HG03469 (cell line): ENCODE results near the gene S100A11.
"Not testable (repeated sequence)": the region's sequence is repeated elsewhere in the genome, so short reads cannot be mapped to it uniquely, and the experiment has no call there.

Source experiments
- ATAC-seq: cut with Tn5 transposase; IDR thresholded peaks from one replicate; pipeline ENCODE4 v1.9.1; 2021; ENCODE audit warnings: mild to moderate bottlenecking, moderate library complexity, moderate number of reproducible peaks; ENCODE audit not compliant: unreplicated experiment

S100A11 gene

DNA sequence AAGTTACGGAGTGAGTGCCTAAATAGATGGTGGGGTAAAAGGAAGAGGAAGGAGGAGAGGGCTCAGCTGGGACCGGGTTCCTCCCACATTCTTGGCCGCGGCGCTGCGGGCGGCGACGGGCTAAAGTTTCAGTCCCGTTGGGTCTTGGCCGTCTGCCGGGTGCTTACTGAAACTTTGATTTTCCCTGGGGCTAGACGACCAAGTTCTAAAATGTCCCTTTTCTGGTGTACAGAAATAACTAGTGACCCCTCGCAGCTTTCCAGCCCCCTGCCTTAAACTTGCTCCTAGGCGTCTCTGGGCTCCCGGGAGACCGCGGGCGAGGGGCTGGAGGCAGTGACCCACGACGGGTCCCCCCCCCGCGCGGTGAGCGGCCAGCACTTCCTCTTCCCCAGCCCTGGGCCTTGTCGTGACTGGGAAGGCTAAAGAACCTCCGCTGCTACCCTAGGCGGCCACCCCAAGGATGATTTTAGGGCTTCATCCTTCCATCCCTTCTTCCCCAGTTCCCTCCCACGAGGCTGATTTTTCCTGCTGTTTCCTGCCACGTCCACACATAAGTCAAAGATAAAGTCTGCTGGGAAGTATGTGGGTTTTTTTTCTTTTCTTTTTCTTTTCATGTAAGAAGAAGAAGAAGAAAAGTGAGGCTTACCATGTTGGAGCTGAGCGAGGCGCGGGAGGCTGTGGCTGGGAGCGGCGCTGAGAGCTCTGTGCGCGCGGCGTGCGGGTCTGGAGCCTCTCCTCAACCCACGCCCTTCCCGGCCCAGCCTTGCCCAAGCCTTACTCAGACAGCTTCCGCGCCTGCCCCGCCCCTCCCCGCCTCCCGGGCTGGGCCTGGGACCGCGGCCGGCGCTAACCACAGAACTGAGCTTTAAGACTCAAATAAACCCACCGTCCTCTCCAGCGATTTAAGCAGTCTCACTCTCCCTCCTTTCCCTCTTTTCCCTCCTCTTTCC is at the start of gene S100A11:
TSS of gene S100A11 (minus strand) at position 738 of the 950 bp plus-strand sequence. CDS start at position 649, 89 bp downstream.
- ATAC-seq = no peak

DNA sequence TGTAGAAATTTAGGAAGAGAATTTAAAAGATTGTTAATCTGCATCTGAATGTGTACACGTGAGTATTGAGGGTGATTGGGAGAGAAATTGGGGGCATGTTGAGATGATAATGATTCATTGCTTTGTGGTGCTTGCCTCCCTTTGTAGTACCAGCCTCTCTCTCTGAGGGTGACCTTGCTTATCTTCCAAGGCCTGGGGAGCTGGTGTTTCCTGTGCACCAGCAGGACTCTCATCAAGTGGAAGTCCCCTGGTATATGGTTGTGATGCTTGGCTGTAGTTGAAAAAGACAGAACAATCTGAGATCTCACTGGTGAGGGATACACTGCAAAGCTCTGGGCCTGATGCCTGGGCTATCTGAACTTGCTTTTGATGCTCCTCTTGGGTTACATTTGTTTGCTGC is 48.0 kb upstream of the S100A11 start:
- no peak for ATAC-seq

DNA sequence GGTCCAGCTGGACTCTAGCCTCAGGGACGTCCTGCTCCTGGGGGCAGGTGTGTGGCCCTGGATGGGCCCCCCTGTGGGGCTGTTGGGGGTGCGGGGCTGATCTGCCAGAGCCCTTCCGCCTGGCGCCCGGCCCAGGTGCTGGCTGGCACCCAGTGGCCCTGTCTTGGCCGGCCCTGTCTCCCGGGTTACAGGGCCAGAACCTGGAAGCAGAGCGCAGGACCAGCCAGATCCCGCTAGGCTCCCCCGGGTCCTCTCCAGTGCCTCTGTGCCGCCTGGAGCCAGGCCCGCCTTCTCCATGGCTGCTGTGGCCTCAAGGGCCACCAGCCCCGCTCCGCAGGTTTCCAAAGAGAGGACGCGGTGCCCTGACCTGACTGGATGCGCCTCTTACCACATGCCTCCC is 44.2 kb upstream of the S100A11 start:
- ATAC-seq = not testable (repeated sequence)

DNA sequence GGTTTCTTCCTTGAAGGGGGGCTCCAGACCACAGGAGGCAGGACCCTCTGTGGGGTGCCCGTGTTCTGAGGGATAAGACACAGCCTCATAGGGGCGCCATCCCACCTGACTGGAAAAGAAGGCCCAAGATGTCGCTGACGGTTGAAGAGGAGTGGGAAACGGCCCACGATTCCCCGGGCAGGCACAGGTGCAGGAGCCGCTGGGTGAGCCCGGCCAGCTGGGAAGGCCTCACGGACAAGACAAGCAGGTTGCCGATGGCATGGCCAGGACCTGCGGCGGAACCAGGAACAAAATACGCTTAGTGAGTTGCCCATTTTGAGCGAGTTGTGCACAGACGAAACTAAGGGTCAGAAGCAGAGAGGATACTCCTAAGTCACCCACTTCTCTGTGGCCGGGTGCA is 43.7 kb upstream of the S100A11 start:
- ATAC-seq = not testable (repeated sequence)

DNA sequence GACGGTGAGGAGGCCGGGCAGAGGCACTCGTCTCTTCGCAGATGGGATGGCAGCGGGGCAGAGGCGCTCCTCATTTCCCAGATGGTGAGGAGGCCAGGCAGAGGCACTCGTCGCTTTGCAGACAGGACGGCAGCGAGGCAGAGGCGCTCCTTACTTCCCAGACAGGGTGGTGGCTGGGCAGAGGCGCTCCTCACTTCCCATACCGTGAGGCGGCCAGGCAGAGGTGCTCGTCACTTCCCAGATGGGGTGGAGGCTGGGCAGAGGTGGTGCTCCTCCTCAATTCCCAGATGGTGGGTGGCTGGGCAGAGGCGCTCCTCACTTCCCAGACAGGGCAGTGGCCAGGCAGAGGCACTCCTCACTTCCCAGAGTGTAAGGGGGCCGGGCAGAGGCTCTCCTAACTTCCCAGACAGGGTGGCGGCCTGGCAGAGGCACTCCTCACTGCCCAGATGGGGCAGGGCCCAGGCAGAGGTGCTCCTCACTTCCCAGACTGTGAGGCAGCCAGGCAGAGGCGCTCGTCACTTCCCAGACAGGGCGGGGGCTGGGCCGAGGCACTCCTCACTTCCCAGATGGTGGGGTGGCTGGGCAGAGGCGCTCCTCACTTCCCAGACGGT is 42.1 kb upstream of the S100A11 start:
- ATAC-seq = no peak

DNA sequence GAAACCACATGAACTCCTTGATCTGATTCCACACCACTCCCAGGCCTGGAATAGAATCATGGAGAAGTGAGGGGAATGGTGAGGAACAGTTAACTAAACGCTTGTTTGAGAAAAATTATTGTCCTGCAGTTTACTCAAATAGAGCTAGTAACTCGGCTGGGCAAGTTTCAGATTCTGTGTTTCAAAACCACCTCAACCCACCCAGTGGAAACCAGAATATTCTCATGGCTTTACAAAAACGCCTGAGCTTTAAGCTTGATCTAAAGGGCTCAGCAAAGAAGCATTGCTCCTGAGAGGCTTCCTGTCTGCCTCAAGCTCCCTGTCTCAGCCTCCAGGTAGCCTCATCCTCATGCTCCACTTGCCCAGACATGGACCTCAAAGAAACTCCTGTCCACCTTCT is 35.5 kb upstream of the S100A11 start:
- no peak for ATAC-seq

DNA sequence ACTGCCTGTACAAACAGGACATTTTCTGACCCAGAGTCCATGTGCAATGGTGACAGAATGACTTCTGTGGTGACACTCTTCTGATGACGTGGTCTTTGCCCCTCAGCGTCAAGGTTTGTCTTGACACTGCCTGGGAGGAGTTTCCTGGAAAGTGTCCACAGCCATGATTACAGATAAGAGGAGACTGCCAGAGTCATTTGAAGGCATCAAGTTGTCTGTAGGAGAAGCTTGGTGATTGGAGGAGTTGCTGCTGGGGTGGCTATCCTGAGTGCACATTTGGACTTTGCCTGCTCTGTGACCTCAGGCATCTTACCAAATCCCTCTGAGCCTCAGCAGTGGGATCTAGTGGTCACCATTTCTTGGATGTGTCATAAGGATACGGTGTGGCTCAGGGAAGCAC is 34.3 kb upstream of the S100A11 start:
- no peak for ATAC-seq

DNA sequence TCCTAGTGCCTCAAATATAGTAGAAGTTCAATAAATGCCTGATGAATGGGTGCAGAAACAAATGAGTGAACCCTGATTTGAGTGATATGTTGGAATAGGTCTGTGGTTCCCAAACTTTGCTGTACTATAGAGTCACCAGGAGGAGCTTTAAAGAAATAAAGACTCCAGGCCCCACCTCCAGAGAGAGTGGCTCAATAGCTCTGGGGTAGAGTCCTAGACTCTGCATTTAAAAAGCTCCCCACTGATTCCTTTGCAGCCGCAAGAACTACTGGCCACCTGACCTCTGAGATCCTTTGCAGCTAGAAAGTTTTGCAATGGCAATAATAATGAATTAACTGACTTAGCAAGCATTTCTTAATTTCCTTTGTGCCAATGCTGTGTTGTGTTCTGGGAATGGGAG is 31.1 kb upstream of the S100A11 start:
- no peak for ATAC-seq

DNA sequence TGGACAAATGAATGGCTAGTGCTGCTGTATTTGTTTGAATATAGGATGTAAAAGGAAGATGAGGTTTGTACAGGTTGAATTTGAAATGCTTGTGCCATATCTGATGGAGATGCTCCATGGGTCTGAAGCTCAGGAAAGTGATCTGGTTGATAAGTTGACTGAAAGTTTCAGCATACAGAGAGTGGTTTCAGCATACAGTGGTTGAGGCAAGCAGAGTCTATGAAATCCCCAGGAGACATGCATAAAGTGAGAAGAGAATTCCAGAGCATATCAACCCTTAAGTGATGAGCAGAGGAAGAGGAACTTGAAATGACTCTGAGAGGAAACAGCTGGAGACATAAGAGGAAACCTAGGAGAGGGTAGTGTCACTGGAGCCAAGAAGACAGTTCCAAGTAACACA is 30.3 kb upstream of the S100A11 start:
- no peak for ATAC-seq

DNA sequence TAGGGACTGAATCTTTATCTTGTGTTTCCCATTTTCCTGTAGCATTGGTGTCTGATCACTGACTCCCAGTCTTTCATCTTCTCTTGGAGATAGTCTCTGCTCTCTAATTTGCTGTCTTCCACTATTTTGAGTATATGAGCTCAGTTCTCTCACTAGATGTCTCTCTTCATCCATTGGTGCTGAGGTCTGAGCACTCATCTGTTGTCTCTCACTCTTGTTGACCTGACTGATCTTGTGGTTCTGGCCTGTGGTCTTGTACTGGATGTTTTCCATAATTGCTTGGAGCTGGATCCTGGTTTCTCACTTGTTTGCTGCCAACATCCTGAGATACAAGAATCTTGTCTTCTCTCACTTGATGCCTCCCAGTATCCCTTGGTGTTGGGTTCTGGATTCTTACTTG is 25.1 kb upstream of the S100A11 start:
- ATAC-seq = no peak

DNA sequence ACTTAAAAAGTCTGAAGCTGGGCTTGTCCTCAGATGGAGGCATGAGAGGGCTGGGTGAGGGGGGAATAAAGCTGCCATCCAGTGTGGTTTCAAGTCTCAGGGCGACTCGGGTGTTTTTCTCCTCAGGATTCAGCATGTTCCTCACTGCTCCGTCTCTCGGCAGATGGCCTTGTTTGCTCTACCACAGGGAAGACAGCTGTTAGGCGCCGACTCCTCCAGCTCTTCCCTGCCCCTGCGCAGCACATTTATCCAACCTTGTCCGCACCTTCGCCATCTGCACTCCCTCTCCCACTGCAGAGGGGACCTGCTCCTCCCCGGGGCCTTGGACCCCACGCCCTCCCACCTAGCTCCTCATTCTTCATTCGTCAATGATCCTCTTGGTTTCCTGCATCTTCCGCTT is 16.6 kb upstream of the S100A11 start:
- no peak for ATAC-seq

DNA sequence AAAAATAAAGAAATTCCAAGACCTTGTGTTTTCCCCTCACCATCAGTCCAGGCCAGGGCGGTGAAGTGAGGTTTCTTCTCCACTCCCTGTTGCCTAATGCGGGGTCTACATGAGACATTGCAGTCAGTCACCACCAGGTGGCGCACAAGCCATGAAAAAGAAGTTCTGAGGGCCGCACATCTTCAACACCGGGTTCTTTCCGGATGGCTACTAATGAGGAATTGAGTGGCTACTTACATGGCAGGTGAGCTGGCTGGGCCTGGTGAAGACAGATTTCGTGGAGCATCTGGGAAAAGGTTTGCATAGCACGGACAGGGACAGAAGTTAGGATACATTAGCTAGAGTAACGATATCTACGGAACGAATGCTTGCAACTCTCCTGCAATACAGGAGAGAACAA is 15.8 kb upstream of the S100A11 start:
- ATAC-seq = no peak

DNA sequence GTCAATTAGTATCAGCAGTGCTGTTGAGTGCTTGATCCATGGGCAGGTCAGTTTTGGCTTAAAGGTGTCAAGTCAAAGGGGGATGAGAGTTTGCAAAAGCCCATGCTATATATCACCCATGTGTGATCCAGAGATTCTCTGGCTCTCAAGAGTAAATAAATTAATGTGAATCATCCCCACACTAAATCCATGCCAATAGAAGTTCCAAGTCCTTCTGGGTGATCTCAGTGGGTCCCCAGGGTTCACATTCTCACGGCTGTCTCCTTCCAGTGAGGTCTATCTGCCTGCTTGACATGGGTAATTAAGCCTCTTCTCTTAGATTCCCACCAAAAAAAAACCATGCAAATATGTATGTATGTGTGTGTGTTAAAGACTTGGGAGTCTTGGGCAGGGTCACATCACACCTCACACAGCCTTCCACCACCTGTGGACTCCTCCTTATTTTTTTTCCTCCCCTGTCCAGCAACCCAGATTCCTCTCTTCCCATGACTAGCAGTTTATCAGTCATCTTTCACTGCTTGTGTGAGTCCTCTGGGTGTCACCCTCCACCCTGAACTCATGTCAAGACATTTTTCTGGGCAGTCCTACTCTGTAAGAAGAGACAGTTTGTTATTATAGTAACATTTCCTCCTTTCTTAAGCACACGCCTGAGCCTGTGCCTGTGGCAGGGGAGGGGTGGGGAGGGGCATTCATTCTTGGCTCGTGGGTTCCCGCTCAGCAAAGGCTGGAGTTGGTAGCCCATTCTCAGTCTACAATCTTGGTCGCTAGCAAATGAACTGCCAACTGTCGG is 14.3 kb upstream of the S100A11 start:
- ATAC-seq = no peak

DNA sequence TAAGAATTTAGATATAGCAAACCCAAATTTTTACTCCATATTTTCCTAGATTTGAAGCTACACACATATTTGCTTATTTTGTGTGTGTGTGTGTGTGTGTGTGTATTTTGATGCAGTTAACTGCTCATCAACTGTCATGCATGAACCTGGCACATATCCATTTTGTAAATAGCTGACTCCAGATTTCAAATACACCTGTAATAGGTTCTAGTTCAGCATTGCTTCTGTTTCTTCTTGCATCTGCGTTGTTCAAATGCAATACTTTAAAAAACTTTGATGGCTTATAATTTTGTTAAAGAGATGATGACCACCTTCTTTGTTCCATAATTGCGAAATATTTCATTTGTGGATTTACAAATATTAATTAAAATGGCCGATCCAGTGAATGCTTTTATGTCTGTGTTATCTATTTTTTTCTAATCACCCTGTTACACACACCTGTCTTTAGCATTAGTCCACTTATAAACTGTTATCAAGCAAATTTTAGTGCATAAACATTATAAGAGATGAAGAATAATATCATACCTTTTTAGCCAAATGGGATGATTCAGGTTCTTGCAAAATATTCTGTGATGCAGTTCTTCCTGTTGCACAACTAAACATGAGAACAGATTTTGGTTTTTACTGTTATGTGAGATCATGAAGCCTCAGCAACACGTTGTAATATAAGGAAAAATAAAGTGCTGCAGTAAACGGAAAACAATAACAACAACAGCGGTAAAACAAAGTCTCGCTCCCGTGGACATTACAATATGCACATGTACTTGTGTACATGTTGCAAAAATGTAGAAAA is 12.7 kb upstream of the S100A11 start:
- no peak for ATAC-seq

DNA sequence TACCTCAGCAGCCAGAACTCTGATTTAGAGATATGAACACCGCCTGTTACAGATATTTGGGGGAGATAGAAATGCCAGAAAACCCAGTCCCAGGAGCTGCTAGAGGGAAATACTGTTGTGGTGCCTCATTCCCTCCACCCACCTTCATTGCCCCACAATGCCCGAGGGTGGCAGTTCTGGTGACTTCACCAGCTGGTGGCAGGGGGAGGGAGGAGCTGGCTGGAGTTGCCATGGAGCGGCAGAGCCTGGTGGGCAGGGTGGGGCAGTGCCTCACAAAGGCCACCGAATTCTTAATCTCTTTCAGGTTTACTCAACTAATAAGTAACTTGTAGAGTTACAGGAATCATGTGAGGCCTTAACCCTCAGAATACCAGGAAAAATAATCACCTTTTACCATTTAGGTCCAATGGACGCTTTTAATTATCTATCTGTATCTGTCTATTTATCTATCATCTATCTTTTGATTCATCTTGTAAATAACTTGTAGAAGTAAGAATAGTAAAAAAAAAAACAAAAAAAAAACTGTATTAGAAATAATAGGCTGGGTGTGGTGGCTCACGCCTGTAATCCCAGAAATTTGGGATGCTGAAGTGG is 11.7 kb upstream of the S100A11 start:
- ATAC-seq = no peak

DNA sequence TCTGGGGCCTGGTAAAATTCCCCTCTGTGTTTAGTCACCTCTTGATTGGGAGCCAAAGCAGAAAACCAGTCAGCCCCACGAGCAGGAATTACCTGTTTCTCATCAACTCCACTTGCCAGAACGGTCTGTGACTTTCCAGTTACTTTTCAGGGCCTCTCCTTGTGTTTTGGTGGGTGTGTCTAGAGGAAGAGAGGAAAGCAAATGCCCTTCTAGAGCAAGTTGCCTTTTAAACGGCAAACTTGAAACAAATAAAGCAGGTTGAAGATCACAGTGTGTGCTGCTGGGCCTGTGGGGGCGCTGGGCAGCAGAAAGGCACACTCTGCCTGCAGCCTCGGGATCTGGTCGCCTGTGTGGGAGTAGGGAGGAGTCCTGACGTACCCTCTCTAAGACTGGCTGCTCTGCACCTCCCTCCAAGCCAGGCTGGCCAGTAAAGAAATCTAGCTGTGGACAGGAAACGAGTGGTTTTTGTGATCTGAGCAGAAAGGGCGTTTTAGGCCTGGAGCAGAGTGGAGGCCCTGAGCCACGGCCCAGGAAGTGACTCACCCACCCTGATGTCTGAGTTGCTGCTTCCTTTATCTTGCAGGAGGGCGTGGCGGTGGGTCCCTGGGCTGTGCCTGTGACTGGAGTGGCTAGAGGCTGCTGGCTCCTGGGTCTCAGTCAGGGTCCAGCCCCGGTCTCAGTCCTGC is 11.1 kb upstream of the S100A11 start:
- peak; percentile 83 for ATAC-seq

DNA sequence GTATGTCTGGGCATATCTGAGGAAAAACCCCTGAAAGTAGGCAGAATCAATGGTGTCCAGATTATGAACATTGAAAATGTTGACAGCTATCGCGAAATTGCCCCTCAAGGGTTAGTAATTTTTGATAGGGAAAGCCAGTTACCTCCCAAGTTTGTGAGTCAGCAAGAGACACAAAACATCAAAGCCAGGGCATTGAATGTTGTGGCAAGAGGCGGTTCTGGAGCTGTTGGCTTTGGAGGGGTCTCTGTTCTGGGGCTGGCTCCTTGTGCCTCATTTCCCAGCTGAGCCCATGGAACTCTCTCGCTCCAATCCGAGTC is 10.6 kb upstream of the S100A11 start:
- ATAC-seq = no peak

DNA sequence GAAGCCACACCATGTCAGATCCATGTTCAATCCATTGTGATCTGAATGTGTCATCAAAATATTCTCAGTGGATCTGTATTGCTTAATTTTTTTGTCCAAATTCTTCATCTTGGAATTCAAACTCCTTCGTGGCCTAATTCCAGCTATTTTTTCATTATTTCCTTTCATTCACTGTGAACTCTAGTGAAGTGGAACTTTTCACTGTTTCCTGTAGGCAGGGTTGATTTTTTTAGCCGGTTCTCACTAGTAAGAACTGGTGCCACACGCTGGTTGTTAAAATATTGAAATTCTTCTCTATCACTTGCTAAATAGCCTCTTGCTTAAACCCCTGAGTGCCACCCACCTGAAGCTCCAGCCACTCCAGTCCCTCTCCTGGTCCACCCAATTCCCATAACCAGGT is 7.6 kb upstream of the S100A11 start:
- no peak for ATAC-seq

DNA sequence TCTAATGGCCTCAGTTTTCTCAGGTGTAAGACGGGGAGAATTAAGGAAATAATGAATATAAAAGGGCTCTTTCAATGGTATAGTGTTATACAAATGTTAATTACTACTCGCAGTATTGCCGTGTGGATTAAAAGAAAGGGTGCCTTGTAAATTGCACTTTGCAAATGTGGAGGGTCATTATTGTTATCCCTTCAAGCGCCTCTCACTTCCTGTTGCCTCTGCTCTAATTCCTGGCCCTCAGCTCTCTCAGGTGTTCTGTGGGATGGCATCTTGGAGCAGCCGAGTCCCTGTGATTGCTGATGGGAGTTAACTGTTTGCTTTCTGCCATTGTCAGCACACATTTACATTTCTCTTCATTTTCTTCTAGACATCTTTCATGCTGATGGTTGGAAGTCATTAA is 7.1 kb upstream of the S100A11 start:
- ATAC-seq = no peak

DNA sequence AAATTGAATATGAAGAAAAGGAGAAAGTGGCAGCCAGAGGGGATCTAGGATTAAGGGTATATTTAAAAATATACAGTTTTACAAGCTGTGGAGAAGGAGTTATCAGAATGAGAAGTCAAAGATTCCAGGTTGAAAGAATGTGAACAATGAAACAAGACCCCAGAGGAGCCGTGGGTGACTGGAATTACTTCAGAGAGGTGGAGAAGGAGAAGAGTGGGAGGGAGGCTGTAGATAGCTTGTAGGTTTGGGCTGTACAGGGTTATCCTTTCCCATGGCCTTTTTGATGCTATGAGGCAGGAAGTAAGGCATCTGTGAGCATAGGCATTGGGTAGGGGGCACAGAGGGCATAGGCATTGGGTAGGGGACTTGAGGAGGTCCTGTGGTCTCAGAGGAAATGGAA is 5.2 kb upstream of the S100A11 start:
- no peak for ATAC-seq
